ENCODE measurements around the gene PTPRE.

Gene PTPRE

GRCh38 chr10:128101901-128102300, 195.0 kb downstream of the PTPRE start:
- no peak for TF ChIP-seq CTCF (IDR thresholded peaks at IDR 0.05)
- H3K27me3 Mint-ChIP-seq (ENCODE audit: low read depth, poor library complexity), result no peaks in the 10 kb centered on the region
- H3K27ac Mint-ChIP-seq, result no peak overlapping the region
- H3K36me3 Mint-ChIP-seq (ENCODE audit: low read depth), result peaks cover 40% of the 10 kb centered on the region
- H3K4me1 Mint-ChIP-seq, result no peaks in the 10 kb centered on the region
- DNase-seq, result no peak
- H3K9me3 Mint-ChIP-seq, result no peaks in the 10 kb centered on the region
- H3K4me3 Mint-ChIP-seq, result no peak overlapping the region

- H3K27ac Mint-ChIP-seq, result no peak overlapping the region
- no peaks in the 10 kb centered on the region for H3K27me3 Mint-ChIP-seq (ENCODE audit: low read depth, poor library complexity)
- peaks cover 36% of the 10 kb centered on the region for H3K36me3 Mint-ChIP-seq (ENCODE audit: low read depth)
- no peaks in the 10 kb centered on the region for H3K9me3 Mint-ChIP-seq
- no peak overlapping the region for H3K4me3 Mint-ChIP-seq
- DNase-seq, result no peak
- no peak for TF ChIP-seq CTCF (IDR thresholded peaks at IDR 0.05)
- no peaks in the 10 kb centered on the region for H3K4me1 Mint-ChIP-seq
Measured at GRCh38 chr10:128102480-128103228, 195.8 kb downstream of the PTPRE start.

GRCh38 chr10:128103229-128103714, 196.4 kb downstream of the PTPRE start:
- Mint-ChIP-seq H3K9me3 (no peaks in the 10 kb centered on the region), H3K36me3 (ENCODE audit: low read depth) (peaks cover 30% of the 10 kb centered on the region), H3K4me3 (no peak overlapping the region), H3K27ac (no peak overlapping the region), H3K4me1 (no peaks in the 10 kb centered on the region), H3K27me3 (ENCODE audit: low read depth, poor library complexity) (no peaks in the 10 kb centered on the region)
- TF ChIP-seq CTCF (IDR thresholded peaks at IDR 0.05), result no peak
- DNase-seq, result no peak

GRCh38 chr10:128105383-128105782, 198.5 kb downstream of the PTPRE start:
- Mint-ChIP-seq H3K27ac (no peak overlapping the region), H3K36me3 (ENCODE audit: low read depth) (peaks cover 20% of the 10 kb centered on the region), H3K4me3 (no peak overlapping the region), H3K9me3 (no peaks in the 10 kb centered on the region), H3K27me3 (ENCODE audit: low read depth, poor library complexity) (no peaks in the 10 kb centered on the region), H3K4me1 (no peaks in the 10 kb centered on the region)
- DNase-seq, result no peak
- TF ChIP-seq CTCF (IDR thresholded peaks at IDR 0.05), result no peak

GRCh38 chr10:128109707-128110106, 202.8 kb downstream of the PTPRE start:
- Mint-ChIP-seq H3K27me3 (ENCODE audit: low read depth, poor library complexity) (peaks cover 3% of the 10 kb centered on the region), H3K4me3 (no peak overlapping the region), H3K4me1 (no peaks in the 10 kb centered on the region), H3K36me3 (ENCODE audit: low read depth) (peaks cover 42% of the 10 kb centered on the region), H3K27ac (no peak overlapping the region), H3K9me3 (no peaks in the 10 kb centered on the region)
- TF ChIP-seq CTCF (IDR thresholded peaks at IDR 0.05), result no peak
- no peak for DNase-seq

GRCh38 chr10:128110339-128110738, 203.4 kb downstream of the PTPRE start:
- Mint-ChIP-seq H3K9me3 (no peaks in the 10 kb centered on the region), H3K27ac (no peak overlapping the region), H3K36me3 (ENCODE audit: low read depth) (peaks cover 46% of the 10 kb centered on the region), H3K4me1 (no peaks in the 10 kb centered on the region), H3K4me3 (no peak overlapping the region), H3K27me3 (ENCODE audit: low read depth, poor library complexity) (peaks cover 3% of the 10 kb centered on the region)
- TF ChIP-seq CTCF (IDR thresholded peaks at IDR 0.05), result no peak
- DNase-seq, result no peak
